ENCODE data around the gene AGMO.

AGMO gene

DNA sequence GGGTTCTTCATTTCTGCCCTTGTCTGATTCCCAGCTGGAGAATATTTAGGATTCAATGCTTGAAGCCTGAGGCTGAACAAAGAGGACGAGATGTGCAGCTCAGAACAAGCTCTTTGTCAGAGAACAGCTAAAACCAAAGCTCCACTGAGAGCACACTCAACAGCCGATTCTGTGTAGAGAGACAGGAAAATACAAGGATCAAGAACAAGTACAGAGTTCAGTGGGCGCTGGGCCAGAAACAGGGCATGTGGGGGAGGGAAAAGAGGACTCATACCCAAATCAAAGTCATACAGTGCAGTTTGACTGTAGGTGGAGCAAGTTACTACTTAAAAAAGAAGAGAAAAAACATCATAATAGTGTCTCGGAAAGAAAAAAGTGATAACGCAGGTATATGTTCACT lies at the start of gene AGMO:
TSS of gene AGMO (minus strand) at position 181 of the 400 bp plus-strand sequence.
- DNase-seq (ENCODE audit: low spot score): no peak

DNA sequence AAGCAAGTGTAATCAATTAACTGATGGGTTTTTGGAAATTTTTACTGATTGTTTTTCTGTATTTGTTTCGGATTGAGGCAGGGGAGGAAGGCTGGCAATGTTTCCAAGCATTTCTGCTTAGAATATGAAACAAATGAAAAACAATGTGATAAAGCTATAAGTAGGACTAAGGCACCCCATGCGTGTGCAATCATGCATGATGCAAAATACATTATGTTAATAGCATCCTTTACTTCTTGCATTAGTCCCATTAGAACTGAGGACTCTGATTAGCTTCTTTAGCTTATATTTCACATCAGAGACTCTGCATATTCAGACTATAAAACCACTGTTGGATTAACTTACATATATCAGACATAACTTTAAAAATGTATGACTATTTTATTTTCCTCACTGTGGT lies 48.7 kb upstream of the AGMO start:
- DNase-seq (ENCODE audit: low spot score): no peak

DNA sequence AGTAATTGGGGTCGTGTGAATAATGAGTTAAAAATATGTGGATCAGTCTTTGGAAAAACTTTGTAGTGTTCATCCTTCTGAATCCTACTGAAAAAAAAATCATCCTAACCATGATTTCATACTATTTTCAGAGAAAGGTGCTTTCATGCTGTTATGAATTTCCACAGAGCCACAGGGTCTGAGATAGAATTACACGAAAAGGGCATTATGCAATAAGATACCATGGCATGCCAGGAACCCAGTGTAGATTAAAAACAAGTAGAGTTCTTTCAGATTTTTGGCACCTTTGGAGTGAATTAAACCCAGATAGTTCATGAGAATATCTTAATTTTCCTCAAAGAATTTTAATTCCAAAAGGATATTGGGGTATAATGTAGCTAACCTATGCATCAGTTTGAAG lies 47.5 kb upstream of the AGMO start:
- DNase-seq (ENCODE audit: low spot score): no peak

DNA sequence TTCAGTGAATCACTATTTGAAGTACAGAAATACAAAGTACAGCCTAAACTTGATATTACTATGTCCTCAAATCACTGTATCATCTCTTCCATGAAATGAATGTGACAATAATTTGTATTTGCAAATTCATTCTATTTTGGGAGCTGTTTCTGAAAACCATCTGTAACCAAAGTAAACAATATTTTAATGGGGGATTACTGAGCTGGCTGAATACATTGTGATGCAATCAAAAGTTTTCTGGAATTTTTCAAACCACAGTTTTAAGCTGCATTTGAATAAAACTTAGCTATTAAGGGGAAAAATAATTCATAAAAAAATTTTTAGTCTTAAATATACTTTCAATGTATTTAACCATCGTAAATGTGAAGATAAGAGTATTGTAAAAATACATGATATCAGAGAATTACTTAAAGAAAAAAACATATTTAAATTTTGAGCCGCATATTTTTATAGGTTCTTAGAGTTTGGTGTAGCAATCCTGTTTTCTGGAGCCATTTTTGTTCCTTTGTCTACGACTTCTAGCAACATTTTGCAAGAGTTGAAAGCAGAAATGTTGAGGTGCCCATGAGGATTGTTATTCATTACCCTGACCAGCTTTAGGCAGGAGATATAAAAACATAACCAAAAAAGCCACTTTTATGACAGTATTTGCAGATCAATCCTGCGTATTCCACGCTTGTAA lies 45.9 kb upstream of the AGMO start:
- DNase-seq (ENCODE audit: low spot score): no peak

DNA sequence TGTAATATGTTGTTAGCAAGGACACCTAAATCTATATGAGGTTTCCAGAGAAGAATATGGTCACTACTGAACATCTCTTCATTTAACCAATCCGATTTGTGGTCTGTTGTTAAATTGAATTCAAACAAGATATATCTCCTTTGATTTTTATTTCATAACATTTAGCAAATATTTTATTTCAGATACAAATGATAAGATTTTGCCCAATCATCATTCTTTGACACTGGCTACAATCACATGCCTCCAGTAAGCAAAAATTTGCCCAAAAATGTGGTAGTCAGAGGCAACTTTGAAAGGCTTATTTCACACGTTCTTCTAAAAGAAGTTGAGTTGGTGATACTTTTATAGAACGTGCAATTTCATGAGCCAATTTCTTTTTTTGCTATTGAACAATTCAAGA lies 44.7 kb upstream of the AGMO start:
- no peak for DNase-seq (ENCODE audit: low spot score)

DNA sequence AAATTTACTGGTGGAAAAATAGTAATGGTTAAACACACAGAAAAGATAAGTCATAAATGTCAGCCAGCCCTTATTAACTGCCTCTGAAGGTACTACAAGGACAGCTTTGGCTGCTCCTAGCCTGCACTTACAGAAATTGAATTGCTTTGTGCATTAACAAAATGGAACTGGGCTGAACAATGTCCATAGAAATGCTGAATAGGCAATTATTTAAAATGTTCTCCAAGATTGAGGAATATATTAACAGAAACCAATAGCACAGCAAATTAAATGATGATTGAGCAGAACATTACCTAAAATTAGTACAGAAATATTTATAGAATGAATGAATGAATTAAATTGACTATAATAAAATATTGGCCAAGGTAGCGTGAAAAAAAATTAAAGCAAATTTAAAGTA lies 42.4 kb upstream of the AGMO start:
- DNase-seq (ENCODE audit: low spot score): no peak

DNA sequence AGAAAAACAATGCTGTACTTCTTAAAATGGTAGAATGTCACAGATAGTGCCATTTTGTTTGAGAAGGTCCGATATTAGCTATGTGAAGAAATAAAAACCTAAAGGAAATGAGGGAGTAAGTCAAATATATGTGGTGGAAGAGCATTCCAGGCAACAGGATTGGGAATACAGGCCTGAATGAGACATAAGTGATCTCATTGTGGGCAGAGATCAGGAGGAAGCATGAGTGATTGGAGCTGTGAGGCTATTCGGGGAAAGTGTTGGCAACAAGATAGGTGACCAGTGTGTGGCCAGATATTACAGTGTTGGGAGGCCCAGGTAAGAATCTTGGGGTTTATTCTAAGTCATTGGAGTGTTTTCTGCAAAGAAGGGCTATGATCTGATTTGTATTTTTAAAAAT lies 41.3 kb upstream of the AGMO start:
- DNase-seq (ENCODE audit: low spot score): no peak

DNA sequence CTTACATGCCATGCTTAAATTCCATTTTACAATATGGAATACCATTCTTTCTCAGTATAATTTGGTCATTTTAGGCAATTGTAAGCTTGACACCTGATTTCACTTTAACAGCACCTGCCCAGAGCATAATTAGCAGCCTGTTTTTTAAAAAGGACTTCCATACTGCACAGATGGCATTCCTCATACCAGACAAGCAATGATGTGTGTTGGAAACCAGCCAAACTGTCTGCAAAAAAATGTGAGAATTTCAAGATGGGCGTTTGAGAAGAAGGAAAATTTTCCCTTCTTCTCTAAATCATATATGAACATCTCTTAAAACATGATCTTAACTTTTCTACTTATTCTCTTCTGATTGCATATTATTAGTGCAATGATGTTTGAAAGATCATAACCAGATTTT lies 40.4 kb upstream of the AGMO start:
- DNase-seq (ENCODE audit: low spot score): no peak

DNA sequence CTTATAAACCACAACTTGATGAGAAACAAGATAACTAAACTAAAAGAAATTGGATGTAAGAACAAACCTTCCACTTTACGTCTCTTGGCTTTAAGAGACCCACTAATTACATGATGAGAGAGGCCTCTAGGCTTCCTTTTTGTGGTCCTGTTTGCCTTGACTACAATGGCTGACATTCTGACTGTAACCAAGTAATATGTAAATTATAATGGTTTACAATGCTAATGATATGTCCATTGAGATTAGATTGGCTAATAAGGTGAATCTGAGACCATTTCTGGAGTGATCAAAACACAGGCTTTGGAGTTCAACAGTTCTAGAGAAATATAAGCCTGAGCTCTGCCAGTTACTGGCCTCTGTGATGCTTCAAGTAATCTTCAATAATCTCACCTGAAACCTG lies 39.4 kb upstream of the AGMO start:
- no peak for DNase-seq (ENCODE audit: low spot score)

DNA sequence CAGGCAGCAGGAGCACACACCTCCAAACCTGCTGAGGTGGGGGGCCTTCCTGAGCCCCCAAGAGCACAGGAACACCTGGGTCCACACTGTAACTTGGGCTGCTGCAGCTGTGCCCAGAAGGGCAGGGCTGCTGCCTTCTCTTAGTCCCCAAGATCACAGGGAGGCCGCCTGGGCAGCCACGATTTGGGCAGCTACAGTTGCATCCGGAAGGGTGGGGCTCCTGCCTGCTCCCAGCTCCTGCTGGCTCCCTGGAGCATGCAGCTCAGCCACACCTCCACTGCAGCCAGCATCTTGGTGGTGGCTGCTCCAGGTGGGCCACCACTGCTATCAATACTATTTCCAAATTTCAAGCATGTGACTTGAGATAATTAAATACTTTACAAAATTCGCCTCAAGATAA lies 38.5 kb upstream of the AGMO start:
- no peak for DNase-seq (ENCODE audit: low spot score)

DNA sequence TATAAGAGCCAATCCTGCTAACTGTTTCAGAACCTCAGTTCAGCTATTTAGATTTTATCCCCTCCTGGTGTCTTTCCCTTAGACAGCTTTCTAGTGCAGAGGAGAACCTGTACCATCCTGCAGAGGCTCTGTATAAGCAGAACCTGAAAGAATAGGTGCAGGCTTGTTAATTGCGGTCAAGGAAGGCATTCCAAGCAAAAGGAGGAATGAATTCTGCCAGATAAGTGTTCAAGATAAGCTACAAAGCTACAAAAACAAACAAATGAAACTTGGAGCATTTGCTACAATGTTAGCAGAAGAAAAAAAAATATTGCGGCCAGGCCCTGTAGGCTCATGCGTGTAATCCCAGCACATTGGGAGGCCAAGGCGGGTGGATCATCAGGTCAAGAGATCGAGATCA lies 32.6 kb upstream of the AGMO start:
- DNase-seq (ENCODE audit: low spot score): no peak

DNA sequence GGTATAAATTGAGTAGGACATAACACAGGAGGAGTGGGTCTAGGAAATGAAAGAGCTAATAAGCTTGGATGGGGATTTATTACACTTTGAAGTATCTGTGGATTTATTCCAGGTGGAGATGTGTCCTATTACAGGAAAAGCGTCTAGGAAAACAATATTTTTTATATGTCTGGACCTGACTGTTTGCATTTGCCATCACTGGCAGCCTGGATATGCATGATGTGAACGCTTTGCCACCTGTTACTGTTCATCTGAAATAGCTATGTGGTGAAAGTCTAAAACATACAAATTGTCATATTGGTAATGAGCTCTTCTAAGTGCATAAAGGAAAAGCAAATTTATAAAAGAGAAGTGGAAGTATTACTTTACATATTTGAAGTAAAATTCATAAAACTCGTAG lies 31.6 kb upstream of the AGMO start:
- DNase-seq (ENCODE audit: low spot score): no peak

DNA sequence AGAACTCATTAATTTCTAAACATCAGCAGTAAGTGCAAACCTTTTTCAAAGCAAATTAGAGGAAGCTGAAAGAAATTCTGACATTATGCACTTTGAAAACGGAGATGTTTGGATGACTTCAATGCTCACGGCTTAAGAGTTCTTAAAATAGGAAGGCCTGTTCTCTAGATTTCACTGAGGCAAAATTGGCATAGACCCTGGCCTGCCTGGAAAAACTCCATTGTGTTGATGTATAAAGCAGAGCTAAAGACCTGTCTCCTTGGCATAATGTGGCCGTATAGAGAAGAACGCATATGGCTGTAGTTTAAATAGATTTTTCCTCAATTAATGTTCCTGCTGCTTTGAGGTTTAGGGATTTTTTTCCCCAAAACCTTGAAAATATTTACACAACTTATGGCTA lies 24.5 kb upstream of the AGMO start:
- DNase-seq (ENCODE audit: low spot score): no peak

DNA sequence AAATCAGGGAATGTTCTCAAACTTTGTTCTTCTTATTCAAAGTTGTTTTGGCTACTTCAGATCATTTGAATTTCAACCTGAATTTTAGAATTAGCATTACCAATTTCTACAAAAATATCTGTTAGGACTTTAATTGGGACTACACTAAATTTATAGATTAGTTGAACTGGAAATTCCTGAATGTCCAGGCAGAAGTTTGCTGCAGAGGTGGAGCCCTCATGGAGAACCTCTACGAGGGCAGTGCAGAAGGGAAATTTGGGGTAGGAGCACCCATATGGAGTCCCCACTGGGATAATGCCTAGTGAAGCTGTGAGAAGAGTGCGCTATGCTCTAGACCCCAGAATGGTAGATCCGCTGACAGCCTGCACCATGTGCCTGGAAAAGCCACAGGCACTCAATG lies 22.8 kb upstream of the AGMO start:
- DNase-seq (ENCODE audit: low spot score): no peak

DNA sequence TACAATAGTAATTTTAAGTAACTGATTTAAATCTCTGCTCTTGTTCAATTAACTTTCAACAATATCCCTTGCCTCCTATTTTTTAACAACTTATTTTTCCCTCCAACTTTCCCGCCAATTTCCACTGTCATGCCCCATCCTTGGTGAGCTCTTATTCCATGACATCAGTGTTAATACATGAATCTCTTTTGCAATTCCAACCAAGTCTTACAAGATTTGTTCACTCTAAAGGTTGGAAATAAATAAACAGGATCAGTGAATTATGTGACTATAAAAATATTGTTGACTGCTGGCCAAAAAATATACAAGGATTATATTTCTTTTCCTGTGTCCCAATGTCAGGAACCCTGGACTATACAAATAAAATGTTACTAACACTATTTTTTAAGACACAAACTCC lies 21.0 kb upstream of the AGMO start:
- no peak for DNase-seq (ENCODE audit: low spot score)

DNA sequence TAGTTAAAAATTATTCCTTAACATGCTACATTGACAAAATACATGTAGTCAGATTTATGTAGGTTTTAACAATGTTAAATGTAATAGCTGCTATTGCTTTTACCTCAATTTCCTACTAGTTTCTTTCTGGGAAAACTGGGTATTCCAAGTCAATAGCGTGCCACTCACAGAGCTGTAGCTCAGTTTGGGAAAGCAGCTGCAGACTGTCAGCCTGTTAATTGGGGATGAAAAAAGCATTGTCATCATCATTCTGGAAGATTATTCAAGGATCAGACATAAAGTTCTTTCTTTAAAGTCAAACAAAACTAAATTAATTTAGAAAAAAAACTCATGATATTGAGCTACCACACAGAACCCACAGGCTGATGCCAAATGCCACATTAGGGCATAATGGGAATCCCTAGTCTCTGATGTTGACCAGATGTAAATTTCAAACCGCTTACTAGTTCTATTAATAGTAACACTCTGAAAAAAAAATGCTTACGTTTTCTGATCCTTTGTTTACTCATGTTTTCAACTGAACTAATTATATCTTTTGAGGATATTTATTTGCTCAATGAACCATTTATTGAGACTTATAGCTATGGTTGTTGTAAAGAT lies 19.6 kb upstream of the AGMO start:
- no peak for DNase-seq (ENCODE audit: low spot score)

DNA sequence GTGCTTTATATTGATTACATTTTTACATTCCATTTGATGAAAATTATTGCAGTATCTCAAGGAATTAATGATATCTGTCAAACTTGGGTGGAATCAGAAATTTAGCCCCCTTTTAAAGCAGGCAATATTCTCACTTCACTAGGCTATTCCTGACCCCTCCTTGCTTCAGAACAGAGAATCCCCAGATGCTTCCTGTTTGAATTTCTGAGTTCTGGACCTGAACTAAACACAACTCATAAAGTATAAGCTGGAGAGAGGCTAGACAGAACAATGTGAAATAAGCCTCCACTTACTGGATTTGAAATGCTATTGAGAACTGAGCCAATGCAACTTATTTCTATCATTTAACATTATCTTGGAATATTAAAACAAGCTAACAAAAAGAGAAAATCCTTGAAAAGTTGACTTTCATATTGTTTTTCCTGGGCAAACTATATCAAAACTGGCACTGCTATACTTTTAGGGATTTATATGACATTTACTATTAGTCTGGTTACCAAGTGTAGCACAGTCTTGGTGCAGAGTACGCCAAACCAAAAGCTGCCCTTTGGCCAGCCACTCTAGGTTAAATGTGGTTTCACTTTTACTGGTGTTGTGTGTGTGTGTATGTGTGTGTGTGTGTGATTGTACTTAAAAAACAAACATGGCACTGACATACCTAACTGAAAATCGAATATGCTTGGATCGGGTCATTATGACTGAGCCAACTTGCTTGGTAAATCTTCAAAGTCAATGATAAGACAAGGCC lies 19.0 kb upstream of the AGMO start:
- DNase-seq (ENCODE audit: low spot score): no peak

DNA sequence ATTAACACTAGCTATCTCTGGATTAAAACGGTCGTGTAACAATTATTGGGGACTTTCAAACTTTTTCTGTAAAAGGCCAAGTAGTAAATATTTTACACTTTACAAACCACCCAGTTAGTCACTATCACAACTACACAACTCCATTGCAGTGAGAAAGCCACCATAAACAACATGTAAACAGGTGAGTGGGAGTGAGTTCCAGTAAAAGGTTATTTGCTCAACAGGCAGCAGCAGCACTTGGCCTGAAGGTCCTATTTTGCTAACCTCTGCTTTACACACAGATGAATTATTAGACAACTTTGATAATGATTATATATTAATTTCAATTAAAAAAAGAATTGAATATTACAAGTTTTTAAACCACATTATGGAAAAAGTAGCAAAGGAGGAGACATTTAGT lies 15.8 kb upstream of the AGMO start:
- DNase-seq (ENCODE audit: low spot score): no peak

DNA sequence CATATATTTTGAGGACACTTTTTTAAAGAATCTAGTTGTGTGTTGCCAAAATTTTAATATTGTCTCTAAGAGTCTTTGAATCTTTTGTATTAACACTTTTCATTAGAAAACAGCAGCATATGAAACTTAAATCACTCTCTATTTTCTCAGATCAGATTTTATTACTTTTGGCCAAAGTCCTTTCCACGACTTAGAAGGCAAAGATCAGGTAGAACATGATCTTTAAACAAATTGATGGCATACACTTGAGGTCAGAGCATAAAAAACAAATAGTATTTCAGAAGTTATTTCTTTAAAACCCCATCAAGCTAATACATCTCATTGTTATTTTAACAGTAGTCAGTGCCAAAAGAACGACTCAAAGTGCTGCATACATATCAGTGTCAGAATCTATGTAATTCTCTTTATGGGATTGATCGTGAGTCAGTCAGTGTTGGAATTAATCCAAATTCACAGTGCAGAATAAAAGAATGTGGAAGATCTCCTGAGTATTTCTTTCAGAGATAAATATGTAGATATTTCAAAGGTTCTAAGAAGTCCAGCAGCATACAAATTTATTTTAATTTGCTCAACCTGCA lies 9.6 kb upstream of the AGMO start:
- no peak for DNase-seq (ENCODE audit: low spot score)

DNA sequence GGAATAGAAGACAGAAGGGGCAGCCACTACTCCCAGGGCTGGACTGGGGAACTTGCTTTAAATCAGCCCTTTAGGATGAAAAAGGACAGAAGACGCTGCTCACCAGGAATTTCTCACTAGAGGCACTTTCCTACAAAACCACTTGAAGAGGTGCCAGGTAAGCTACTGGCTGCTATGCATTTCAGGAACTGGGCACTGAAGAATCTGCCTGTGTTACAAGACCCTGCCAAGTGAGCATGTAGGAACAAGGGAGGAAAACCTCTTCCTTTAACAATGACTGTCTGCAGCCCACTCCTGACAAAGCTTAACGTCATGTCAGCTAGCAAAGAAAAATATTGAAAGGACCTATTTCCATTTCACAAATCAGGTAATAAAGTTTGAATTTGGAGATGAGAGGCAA lies 5.8 kb upstream of the AGMO start:
- DNase-seq (ENCODE audit: low spot score): no peak

DNA sequence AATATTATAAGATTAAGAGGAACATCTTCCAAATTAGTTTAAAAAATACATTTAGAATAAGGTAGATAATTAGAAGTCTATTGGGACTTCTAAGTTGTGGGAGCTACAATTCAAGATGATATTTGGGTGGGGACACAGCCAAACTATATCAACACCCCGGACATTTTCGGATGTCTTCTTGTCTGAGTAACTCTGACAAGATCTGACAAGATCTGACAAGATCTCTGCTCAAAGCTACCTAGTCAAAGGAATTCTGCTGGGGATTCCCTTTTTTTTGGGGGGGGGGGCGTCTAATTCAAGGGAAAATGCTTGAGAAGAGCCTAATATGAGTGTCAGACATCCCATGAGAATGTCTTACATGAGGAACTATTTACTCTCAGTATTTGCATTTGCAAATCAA lies 5.2 kb upstream of the AGMO start:
- DNase-seq (ENCODE audit: low spot score): no peak

DNA sequence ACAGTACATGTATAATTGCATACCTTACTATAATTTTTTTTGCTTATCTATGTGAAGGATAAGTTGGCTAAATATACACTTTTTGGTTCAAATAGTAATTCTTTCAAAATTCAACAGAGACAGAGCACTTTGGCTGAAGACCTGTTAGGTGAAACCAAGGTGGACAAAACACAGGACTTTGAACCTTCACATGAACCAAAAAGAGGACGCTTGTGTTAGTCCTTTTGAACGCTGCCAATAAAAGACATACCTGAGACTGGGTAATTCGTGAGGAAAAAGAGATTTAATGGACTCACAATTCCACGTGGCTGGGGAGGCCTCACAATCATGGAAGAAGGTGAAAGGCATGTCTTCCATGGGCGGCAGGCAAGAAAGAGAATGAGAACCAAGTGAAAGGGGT lies 4.7 kb upstream of the AGMO start:
- no peak for DNase-seq (ENCODE audit: low spot score)

DNA sequence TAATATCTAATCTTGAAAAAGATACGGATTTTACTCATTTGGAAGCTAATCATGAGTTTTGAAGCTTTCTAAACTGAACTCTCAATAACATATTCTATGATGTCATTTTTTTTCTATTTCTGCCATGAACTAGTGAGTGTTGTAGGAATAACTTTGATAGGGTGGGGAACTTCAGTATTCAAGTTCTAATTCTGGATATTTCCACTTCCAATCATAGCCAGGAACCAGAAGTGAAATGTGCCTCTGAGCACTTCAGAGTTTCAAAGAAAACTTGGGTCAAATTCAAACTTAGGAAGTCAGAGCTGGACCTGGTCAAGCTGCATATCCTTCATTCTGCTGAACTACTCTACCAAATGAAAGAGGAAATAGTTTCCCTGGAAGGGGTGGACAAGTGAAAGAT lies 847 bp downstream of the AGMO start:
- no peak for DNase-seq (ENCODE audit: low spot score)

Data from CD4-positive, alpha-beta T cell treated with Interleukin-2 at 100 ng/mL for 4 hours (primary cell).